NCI-H187 (cell line): Measurements from ENCODE around the gene NDUFB2.
"Not testable (repeated sequence)": the region's sequence is repeated elsewhere in the genome, so short reads cannot be mapped to it uniquely, and the experiment has no call there.

ENCODE experiments used
- DNase-seq, 2 experiments: peaks; one replicate each; lab custom pipeline; 2025; lab: John Stamatoyannopoulos, UW

NDUFB2 gene

GRCh38 chr7:140689199-140690152, 7.0 kb upstream of the NDUFB2 start:
- no peak for DNase-seq

- no peak for DNase-seq
Measured at GRCh38 chr7:140691376-140692045, 5.0 kb upstream of the NDUFB2 start.

- not testable (repeated sequence) for DNase-seq
Measured at GRCh38 chr7:140693849-140694248, 2.7 kb upstream of the NDUFB2 start.

- DNase-seq = no peak
Measured at GRCh38 chr7:140694592-140694991, 1.9 kb upstream of the NDUFB2 start.

- no peak for DNase-seq
Measured at GRCh38 chr7:140695381-140695780, 1.1 kb upstream of the NDUFB2 start.

GRCh38 chr7:140696024-140696679, 356 bp upstream of the NDUFB2 start:
- DNase-seq = peak in 1 of 2 experiments; percentile 96

GRCh38 chr7:140697447-140698143, 1.1 kb downstream of the NDUFB2 start:
- no peak for DNase-seq

- DNase-seq = no peak
Measured at GRCh38 chr7:140698477-140698876, 2.0 kb downstream of the NDUFB2 start.

GRCh38 chr7:140702774-140703173, 6.3 kb downstream of the NDUFB2 start:
- DNase-seq = no peak

GRCh38 chr7:140704205-140704604, 7.7 kb downstream of the NDUFB2 start:
- DNase-seq = no peak

GRCh38 chr7:140707132-140707531, 10.6 kb downstream of the NDUFB2 start:
- no peak for DNase-seq

- not testable (repeated sequence) for DNase-seq
Measured at GRCh38 chr7:140708764-140709163, 12.3 kb downstream of the NDUFB2 start.

- DNase-seq = not testable (repeated sequence)
Measured at GRCh38 chr7:140712392-140712791, 15.9 kb downstream of the NDUFB2 start.

- DNase-seq = no peak
Measured at GRCh38 chr7:140714331-140715040, 18.0 kb downstream of the NDUFB2 start.

- peak; percentile 44 to 55 for DNase-seq
Measured at GRCh38 chr7:140719721-140720120, 23.2 kb downstream of the NDUFB2 start.

GRCh38 chr7:140722254-140722653, 25.7 kb downstream of the NDUFB2 start:
- no peak for DNase-seq

- no peak for DNase-seq
Measured at GRCh38 chr7:140723006-140723405, 26.5 kb downstream of the NDUFB2 start.

- no peak for DNase-seq
Measured at GRCh38 chr7:140723574-140723973, 27.1 kb downstream of the NDUFB2 start.

GRCh38 chr7:140724706-140725105, 28.2 kb downstream of the NDUFB2 start:
- DNase-seq = no peak

- no peak for DNase-seq
Measured at GRCh38 chr7:140726281-140726680, 29.8 kb downstream of the NDUFB2 start.

GRCh38 chr7:140732416-140732815, 35.9 kb downstream of the NDUFB2 start:
- peak in 1 of 2 experiments; percentile 12 for DNase-seq
